Measurements from ENCODE around the gene KCNK16.
A peak's percentile ranks its signal among the peaks of the same experiment; 100 is the strongest.

The KCNK16 gene

GRCh38 chr6:39341352-39341751 is 18.9 kb upstream of the KCNK16 start:
- no peak for DNase-seq

GRCh38 chr6:39339868-39340550 is 17.5 kb upstream of the KCNK16 start:
- no peak for DNase-seq

DNA sequence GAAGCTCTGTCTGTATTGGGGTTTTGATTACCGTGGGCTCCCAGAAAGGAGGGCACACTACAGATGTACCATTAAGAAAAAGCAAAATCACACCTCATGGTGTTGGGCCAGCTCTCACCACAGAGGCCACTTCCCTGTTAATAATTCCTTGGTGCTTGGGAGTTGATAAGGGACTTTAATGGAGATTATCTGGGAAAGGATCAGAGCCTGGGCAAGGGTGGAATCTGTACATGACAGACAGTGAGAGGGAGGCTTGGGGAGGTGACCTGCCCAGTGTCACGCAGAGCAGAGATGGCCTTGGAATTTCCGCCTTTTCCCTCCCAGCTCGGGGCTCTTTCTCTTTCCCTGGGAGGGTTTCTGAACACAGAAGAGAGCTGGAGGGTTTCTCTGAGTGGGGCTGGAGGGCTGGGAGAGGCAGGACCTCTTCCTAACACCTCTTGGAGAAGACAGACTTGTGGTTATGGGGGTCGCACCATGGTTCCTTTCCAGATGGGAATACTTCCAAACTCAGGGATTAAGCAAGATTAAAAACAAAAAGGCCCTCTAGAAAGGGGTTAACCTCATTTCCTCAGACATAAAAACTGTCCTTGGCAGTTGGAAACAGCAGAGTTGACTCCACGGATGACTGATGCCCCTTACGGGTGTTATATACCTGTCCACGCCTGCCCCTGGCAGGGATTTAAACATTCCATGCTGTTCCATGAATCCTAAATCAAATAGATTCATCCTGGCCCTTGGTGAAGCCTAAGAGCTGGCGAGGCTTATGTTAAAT is 16.8 kb upstream of the KCNK16 start:
- no peak for DNase-seq

- no peak for DNase-seq
Measured at GRCh38 chr6:39338397-39338796, 15.9 kb upstream of the KCNK16 start.

DNA sequence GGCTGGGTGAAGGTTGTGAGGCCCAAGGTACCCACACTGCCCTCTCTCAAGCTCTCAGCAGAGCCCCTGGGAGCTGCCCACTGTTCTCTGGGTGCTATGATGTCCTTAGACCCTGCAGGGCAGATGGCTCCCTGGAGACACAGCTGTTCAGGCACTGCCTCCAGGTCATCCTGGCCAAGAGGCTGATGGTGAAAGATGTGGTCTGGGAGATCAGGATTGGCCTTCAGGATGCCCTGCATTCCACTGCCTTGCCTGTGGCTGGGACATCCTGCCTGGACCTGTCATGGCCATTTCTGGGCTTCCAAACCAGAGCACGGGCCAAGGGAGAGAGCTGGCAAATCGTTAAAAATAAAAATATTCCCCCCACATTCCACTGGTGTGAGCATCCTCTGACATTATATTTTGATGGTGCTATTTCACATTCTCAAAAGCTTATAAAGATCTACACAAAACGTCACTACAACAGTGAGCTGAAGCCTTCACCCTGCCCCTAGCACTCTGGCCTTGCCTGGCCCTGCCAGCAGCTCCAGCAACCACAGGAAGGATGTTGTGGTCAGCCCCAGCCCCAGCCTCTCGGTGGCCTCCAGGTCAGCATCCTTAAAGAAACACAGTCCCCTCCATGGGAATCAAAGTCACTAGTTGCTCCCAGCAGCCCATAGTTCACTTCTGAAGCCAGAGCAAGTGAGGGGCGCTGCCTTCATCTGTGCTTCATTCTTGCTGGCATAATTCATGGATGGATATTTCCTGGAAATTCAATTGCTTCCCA is 13.5 kb upstream of the KCNK16 start:
- no peak for DNase-seq

GRCh38 chr6:39333644-39334438 is 11.3 kb upstream of the KCNK16 start:
- no peak for DNase-seq

DNA sequence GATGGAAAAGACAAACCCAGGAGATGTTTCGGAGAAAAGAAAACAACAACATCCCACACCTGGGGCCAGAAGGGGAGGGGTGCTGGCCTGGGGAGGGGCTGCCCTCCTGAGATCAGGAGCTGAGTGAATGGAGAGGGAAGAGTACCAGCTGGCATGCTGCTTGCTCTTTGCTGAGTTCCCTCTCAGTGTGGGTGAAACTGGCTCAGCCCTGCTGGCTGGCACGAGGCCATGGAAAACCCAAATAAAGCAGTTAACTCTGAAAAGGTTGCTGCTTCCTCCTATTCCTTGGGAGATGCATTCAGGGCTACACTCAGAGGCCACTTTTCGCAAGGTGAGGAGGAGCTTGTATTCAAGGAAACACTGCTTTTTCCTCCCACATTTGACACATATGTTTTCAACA is 8.0 kb upstream of the KCNK16 start:
- DNase-seq = no peak

- no peak for DNase-seq
Measured at GRCh38 chr6:39330057-39330456, 7.6 kb upstream of the KCNK16 start.

DNA sequence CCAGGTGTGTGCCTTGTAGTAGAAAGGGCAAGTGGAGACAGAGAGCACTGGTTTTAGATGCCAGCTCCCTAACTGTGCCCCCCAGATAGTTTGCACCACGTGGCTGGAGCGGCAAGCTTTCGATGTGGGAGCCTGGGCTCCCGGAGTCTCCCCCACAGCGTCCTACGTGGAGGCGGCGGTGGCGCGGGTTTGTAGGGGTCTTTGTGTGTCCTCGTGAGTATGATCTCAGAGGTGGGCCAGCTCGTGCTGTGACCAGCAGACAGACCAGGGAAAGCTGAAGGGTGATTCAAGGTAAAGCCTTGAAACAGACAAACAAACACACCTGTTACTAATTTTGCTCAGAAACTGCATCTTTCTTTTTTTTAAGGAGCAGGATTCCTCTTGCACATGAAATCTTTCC is 5.6 kb upstream of the KCNK16 start:
- no peak for DNase-seq

GRCh38 chr6:39327507-39327906 is 5.0 kb upstream of the KCNK16 start:
- no peak for DNase-seq

GRCh38 chr6:39321761-39322160 is 741 bp downstream of the KCNK16 start:
- no peak for DNase-seq

- no peak for DNase-seq
Measured at GRCh38 chr6:39320363-39320984, 2.0 kb downstream of the KCNK16 start.

DNA sequence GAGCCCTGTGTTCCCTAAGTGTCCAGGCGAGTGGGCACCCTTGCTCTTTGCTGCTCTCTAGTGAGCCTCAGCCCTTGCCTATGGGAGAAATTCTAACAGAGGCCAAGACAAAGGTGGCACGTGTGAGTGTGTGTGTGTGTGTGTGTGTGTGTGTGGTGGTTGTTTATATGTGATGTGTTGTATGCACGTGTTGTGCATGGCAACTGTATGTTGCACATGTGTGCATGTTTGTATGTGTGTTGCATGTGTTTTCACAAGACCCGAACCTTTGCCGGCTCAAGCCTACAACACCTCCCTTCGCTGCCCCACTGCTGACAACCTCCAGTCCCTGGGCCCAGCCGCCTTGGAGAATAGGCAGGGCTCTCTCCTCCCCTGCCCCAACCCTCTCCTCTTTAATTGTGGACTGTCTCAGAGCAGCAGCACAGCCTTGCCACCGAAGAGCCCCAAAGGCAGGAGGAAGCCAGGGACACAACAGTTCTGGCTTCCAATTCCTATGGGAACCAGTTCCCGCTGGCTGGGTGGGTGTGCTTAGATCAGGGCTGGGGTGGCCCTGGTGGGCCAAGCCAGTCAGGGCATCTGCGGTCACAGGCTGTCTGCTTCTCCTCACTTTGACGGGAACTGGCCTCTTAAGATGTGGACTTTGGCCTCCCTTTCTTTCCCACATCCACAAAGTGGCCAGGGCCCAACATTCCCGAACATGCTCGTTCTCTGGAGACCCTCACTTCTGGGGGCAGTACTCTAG is 2.7 kb downstream of the KCNK16 start:
- no peak for DNase-seq

DNA sequence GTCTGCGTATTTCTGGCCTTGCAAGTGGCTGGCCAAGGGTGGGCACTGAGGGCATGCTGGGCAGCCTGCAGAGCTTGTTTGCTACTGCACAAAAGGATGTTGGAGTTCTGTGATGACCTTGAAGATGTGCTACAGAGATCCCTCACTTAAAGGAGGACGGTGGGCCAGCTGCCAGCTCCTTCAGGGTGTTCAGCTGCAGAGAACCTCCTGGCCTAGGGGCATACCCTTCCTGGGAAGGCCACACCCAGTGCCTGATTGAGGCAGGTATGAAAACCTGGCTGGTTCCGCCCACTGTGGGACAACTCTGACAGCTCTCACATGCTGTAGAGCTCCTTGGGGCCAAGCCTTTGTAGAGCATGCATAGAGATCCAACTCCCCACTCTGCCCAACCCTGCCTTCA is 5.2 kb downstream of the KCNK16 start:
- no peak for DNase-seq

DNA sequence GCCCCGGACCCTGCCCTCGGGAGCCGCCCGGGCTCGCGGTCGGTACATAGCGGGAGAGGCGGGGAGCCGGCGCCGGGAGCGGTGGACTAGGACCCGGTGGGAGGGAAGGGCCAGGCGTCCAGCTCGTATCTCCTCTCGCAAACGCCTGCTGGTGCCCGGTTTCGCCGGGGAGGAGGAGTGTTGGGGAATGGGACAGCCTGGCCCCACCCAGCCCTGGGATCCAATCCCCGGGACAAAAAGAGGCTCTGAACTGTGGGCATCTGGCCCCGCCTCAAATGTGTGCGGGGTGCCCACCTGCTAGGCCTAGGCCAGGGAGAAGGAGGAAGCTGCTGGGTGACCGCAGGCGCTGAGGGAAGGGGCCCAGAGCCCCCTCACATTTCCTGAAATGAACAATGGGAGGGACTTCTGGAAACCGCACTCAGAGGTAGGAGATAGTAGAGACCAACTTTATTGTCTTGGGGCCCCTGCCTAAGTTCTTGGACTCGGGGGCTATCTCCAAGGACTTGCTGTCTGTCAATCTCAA is 8.2 kb downstream of the KCNK16 start, which contains the start of gene KCNK17:
Gene KCNK17, minus strand, starts transcription at position 147 of the 523 bp plus-strand sequence. Its CDS starts 99 bp downstream, at position 48.
- DNase-seq = no peak

- no peak for DNase-seq
Measured at GRCh38 chr6:39313526-39314272, 8.8 kb downstream of the KCNK16 start.

GRCh38 chr6:39312912-39313525 is 9.5 kb downstream of the KCNK16 start:
- DNase-seq = no peak

DNA sequence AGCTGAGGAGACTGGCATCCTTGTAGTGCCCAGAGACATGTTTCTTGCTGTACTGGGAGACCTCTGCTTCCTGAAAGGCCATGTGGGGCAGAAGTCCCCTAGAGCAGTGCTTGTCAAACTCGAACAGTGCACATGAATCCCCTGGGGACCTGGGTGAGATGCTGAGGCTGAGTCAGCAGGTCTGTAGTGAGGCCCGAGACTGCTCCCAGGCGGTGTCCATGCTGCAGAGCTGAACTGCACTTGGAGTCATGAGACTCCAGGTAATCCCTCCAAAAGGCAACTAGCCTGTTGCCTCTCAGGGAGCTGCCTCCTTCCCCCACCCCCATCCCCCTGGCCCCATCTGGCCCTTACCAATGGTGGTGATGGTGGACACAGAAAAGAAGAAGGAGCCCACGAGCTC is 12.0 kb downstream of the KCNK16 start:
- DNase-seq = no peak

DNA sequence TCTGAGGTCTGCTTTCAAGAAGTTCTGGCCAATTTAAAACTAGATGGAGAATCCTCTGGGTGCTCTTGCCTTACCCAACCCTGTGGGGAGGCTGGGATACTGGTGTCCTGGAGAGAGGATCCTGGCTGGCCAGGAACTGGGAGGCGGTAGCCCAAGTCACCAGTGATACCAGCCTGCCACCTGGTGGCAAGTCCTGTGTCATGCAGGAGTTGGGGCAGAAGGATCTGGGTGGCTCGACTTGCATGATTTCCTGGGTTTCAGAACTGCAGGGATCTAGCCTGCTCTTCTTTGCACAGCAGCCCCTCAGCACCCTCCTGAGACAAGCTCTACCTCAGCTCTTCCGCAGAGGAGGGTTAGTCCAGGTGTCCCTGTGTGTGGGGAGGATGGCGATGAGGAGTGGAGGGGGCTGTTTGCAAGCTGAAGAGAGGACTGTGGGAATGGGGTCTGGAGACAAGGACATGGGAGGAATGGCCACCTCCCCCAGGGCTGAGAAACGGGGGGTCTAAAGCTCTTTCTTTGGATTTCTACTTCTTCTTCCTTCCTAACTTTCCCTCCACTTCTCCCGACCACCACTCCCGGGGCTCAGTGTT is 12.5 kb downstream of the KCNK16 start:
- peak; percentile 37 to 47 for DNase-seq

DNA sequence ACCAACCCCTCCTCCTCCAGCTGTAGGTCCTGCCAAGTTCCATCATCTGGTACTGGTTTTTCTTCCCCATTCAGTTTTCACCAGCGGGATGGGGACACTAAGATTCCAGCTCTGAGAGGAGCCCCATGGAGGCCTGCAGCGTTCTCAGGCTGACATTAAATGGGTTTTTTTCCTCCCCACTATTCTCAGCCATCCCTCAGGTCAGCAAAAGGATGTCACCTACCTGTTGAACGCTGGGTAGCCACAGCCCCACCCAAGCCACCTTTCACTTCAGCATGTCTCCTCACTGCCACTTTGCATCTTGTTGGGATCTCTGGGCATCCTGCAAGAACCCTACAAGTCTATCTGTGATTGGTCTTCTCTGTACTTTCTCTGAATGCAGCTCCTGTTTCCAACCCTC is 15.0 kb downstream of the KCNK16 start:
- DNase-seq = no peak

All from activated CD4-positive, alpha-beta T cell treated with anti-CD3 and anti-CD28 coated beads for 4 hours (primary cell).